Right ventricle myocardium superior (tissue), 1 donor: ENCODE measurements around the gene SLC12A5. TPM values are rescaled to one million over a fixed set of nuclear protein-coding genes. Genes with fewer than 3 reads are reported as not detected.

Experiments
- ATAC-seq: fragments of 200-7000 bp; cut with Tn5 transposase; one replicate; pipeline ENCODE4 v1.9.1; 2020; ENCODE audit warnings: mild to moderate bottlenecking; ENCODE audit not compliant: poor library complexity
- DNase-seq: peaks from one replicate; pipeline ENCODE4 v3.0.0-alpha.2; 2020
- intact Hi-C: fragments of 100-400 bp; cut with DNase I; formaldehyde crosslinking; loops from one replicate; pipeline ENCODE4 v1.11.2; 2022
- total RNA-seq: library from RNA; stranded (reverse); fragmentation: NEBNext Ultra II Directional; extraction: Animal tissue kit (Norgen Biotek cat#: 25700); gene quantifications from one replicate; pipeline ENCODE4 v1.2.1, GENCODE V29; 2021
- donor health status: DM: no; HTN: yes; CAD: no; lungs with severe emphysema.

Gene SLC12A5
- total RNA-seq, 1 donor from 2014 or later: not detected

GRCh38 chr20:46062151-46062550 is 33.1 kb downstream of the SLC12A5 start:
- DNase-seq: no peak
- intact Hi-C loops: no loop called here
- no peak for ATAC-seq

- ATAC-seq (no peak), DNase-seq (no peak)
- intact Hi-C loops: no loop called here
Measured at GRCh38 chr20:46062621-46063020, 33.6 kb downstream of the SLC12A5 start.

GRCh38 chr20:46063151-46063550 is 34.1 kb downstream of the SLC12A5 start:
- intact Hi-C loops: no loop called here
- no peak for ATAC-seq
- no peak for DNase-seq

- DNase-seq (no peak), ATAC-seq (no peak)
- intact Hi-C loops: no loop called here
Measured at GRCh38 chr20:46063652-46064054, 34.6 kb downstream of the SLC12A5 start.

GRCh38 chr20:46065006-46065405 is 36.0 kb downstream of the SLC12A5 start:
- intact Hi-C loops: no loop called here
- DNase-seq: no peak
- no peak for ATAC-seq

- DNase-seq (no peak), ATAC-seq (no peak)
- intact Hi-C loops: no loop called here
Measured at GRCh38 chr20:46065691-46066090, 36.7 kb downstream of the SLC12A5 start.

GRCh38 chr20:46070215-46070900 is 41.3 kb downstream of the SLC12A5 start:
- no peak for ATAC-seq

GRCh38 chr20:46071573-46071972 is 42.6 kb downstream of the SLC12A5 start:
- intact Hi-C loops: no loop called here

More at GRCh38 chr20:46070215-46070900, 41.3 kb downstream of the SLC12A5 start:
- intact Hi-C loops: no loop called here
- no peak for DNase-seq

GRCh38 chr20:46073024-46073423 is 44.0 kb downstream of the SLC12A5 start:
- intact Hi-C loops: no loop called here
- ATAC-seq: no peak
- no peak for DNase-seq

More at GRCh38 chr20:46071573-46071972, 42.6 kb downstream of the SLC12A5 start:
- no peak for ATAC-seq
- no peak for DNase-seq

GRCh38 chr20:46073443-46073842 is 44.4 kb downstream of the SLC12A5 start:
- ATAC-seq (no peak), DNase-seq (no peak)
- intact Hi-C loops: no loop called here

- intact Hi-C loops: no loop called here
- DNase-seq (no peak), ATAC-seq (no peak)
Measured at GRCh38 chr20:46074006-46074405, 45.0 kb downstream of the SLC12A5 start.

GRCh38 chr20:46076806-46077205 is 47.8 kb downstream of the SLC12A5 start:
- ATAC-seq (no peak), DNase-seq (no peak)
- intact Hi-C loops: no loop called here

- DNase-seq (no peak), ATAC-seq (no peak)
- intact Hi-C loops: no loop called here
Measured at GRCh38 chr20:46077642-46078305, 48.8 kb downstream of the SLC12A5 start.

GRCh38 chr20:46078954-46079353 is 49.9 kb downstream of the SLC12A5 start:
- intact Hi-C loops: no loop called here
- ATAC-seq (no peak), DNase-seq (no peak)

- ATAC-seq: no peak
- DNase-seq: no peak
- intact Hi-C loops: no loop called here
Measured at GRCh38 chr20:46081074-46081473, 52.1 kb downstream of the SLC12A5 start.

GRCh38 chr20:46083101-46083500 is 54.1 kb downstream of the SLC12A5 start:
- DNase-seq (no peak), ATAC-seq (no peak)
- intact Hi-C loops: no loop called here

- no peak for DNase-seq
- intact Hi-C loops: no loop called here
- ATAC-seq: no peak
Measured at GRCh38 chr20:46083531-46084061, 54.6 kb downstream of the SLC12A5 start.

- intact Hi-C loops: no loop called here
- DNase-seq (no peak), ATAC-seq (no peak)
Measured at GRCh38 chr20:46084805-46085178, 55.8 kb downstream of the SLC12A5 start.

GRCh38 chr20:46085179-46085851 is 56.3 kb downstream of the SLC12A5 start:
- ATAC-seq (no peak), DNase-seq (no peak)
- intact Hi-C loops: no loop called here

GRCh38 chr20:46087161-46087560 is 58.1 kb downstream of the SLC12A5 start:
- no peak for DNase-seq
- intact Hi-C loops: no loop called here
- no peak for ATAC-seq
